ENCODE data around the gene TNFRSF13B.

TNFRSF13B gene

DNA sequence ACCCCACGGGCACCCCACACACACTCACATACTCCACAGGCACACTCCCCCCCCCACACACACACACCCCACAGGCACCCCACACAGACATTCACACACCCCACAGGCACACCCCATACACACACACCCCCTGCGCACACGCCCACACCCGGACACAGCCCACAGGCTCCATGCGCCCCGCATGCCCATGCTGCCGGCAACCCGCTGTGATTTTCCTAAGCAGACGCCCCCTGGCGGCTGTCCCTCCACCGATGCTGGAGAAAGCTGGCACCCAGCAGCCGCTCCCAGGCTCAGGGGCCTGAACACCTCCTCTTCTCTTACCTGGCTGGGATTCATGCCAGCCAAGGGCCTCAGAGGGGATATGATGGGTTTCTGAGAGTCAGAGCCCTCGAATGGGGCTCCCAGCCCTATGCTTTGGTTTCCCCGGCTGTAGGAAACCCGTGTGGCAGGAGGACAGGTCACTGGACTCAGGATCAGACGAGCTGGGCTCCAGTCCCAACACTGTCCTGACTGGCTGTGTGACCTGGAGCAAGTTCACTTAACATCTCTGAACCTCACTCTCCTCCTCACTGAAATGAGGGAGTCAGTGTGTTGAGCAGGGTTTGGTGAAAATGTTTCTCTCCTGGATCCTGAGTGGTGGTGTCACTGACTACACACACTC, 19.6 kb upstream of the TNFRSF13B start:
- H3K27ac Mint-ChIP-seq, result no peak overlapping the region
- H3K9me3 Mint-ChIP-seq, result no peaks in the 10 kb centered on the region
- TF ChIP-seq, protein P1, sequence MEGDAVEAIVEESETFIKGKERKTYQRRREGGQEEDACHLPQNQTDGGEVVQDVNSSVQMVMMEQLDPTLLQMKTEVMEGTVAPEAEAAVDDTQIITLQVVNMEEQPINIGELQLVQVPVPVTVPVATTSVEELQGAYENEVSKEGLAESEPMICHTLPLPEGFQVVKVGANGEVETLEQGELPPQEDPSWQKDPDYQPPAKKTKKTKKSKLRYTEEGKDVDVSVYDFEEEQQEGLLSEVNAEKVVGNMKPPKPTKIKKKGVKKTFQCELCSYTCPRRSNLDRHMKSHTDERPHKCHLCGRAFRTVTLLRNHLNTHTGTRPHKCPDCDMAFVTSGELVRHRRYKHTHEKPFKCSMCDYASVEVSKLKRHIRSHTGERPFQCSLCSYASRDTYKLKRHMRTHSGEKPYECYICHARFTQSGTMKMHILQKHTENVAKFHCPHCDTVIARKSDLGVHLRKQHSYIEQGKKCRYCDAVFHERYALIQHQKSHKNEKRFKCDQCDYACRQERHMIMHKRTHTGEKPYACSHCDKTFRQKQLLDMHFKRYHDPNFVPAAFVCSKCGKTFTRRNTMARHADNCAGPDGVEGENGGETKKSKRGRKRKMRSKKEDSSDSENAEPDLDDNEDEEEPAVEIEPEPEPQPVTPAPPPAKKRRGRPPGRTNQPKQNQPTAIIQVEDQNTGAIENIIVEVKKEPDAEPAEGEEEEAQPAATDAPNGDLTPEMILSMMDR (IDR thresholded peaks at IDR 0.05), result peak; percentile 81
- peak; percentile 88 for DNase-seq
- peaks cover 11% of the 10 kb centered on the region for H3K27me3 Mint-ChIP-seq (ENCODE audit: low read depth, poor library complexity)
- no peaks in the 10 kb centered on the region for H3K36me3 Mint-ChIP-seq (ENCODE audit: low read depth)
- no peak overlapping the region for H3K4me3 Mint-ChIP-seq
- peaks cover 9% of the 10 kb centered on the region for H3K4me1 Mint-ChIP-seq

DNA sequence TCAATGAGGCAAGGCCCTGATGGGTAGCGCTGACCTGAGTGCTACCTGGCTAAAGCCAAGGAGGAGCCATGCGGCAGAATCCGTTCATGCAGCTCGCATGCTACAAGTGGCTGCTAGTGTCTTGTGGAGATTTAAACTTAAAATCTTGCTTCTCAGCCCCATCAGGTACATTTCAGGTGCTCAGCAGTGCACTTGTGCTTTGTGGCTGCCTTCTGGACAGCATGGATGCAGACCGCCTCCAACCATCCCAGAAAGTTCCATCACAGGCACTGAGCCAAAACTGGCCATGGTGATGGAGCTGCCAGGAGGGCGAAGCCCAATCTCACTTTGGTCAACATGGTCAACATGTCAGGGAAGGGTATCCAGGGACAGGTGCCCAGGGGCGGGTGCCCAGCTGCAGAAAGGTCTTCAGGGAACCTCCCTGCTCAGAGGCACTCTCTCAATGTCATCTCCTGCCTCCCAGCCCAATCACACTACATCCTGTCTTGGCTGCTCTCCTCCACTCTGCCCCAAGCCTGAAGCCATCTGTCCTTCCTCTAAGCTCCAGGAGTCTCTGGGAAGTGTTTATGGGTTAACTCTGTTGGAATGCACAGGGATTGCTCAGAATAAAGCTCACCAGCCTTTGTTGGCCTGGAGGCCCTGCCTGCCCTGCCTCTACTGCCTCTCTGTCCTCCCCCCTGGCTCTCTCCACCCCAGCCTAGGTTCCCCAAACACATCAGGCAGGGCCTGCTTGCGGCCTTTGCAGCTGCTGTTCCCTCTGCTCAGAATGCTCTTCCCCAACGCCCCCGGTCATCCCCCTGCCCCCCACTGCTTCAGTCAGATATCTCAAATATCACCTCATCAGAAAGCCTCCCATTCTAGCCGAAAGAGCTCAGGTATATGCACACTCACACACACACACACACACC, 18.3 kb upstream of the TNFRSF13B start:
- Mint-ChIP-seq H3K4me3 (no peak overlapping the region), H3K4me1 (peaks cover 9% of the 10 kb centered on the region), H3K27me3 (ENCODE audit: low read depth, poor library complexity) (peaks cover 11% of the 10 kb centered on the region), H3K36me3 (ENCODE audit: low read depth) (no peaks in the 10 kb centered on the region), H3K9me3 (no peaks in the 10 kb centered on the region), H3K27ac (no peak overlapping the region)
- DNase-seq, result no peak
- TF ChIP-seq, protein P1 (IDR thresholded peaks at IDR 0.05), result no peak

DNA sequence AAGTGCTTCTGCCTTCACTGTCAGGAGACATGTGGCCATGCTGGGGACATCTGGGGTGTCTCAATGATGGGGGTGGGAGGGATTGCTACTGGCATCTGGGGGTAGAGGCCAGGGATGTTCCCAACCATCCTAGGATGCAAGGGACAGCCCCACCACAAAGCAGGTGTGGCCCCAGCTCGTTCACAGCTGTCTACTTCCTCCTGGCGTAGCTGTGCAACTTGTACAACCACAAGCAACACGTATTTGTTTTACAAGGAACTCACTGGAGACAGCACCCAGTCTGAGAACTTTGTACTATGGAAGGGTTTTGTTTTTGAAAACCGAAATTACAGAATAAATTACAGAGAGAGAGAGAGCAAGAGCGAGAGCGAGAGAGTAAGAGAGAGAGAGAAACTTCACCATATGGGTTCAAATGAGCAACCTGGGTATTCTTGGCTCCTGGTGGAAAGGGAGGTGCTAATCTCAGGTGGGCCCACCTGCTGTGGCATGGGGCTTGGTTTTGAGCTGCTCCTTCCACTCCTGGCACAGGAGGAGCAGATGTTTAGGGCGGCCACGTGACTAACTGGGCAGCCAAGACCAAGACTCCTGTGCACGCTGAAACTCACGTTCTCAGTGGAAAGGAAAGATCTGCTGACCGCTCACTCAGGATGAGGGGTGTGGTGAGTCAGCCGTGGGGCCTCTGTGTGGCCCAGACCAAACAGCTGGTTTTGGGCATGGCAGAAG, 17.5 kb upstream of the TNFRSF13B start:
- Mint-ChIP-seq H3K9me3 (no peaks in the 10 kb centered on the region), H3K27ac (no peak overlapping the region), H3K27me3 (ENCODE audit: low read depth, poor library complexity) (peaks cover 7% of the 10 kb centered on the region), H3K36me3 (ENCODE audit: low read depth) (no peaks in the 10 kb centered on the region), H3K4me1 (peaks cover 9% of the 10 kb centered on the region), H3K4me3 (no peak overlapping the region)
- TF ChIP-seq, protein P1 (IDR thresholded peaks at IDR 0.05), result no peak
- DNase-seq, result no peak

DNA sequence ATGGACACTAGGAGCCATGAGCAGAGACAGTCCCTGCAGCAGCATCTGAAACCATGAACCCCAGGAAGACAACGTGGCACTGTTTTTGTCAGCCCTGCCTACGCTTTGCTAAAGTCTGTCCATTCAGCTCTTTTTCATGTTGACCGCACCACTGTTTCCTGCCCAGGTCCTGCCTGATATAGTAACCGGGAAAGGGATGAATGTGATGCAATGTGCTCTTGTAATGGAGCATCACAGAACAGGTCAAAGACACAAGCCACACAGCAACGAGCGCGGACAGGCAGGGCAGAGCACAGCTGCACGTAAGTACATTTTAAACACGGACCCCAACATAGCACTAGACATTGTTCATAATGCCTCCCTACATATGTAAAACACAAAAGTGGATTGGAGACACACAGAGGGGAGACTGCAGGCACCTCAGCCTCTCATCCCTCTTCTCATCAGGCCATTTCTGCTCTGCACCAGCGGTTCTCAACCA, 16.9 kb upstream of the TNFRSF13B start:
- Mint-ChIP-seq H3K4me1 (peaks cover 9% of the 10 kb centered on the region), H3K27me3 (ENCODE audit: low read depth, poor library complexity) (peaks cover 3% of the 10 kb centered on the region), H3K27ac (no peak overlapping the region), H3K36me3 (ENCODE audit: low read depth) (no peaks in the 10 kb centered on the region), H3K9me3 (no peaks in the 10 kb centered on the region), H3K4me3 (no peak overlapping the region)
- TF ChIP-seq, protein P1 (IDR thresholded peaks at IDR 0.05), result no peak
- no peak for DNase-seq

DNA sequence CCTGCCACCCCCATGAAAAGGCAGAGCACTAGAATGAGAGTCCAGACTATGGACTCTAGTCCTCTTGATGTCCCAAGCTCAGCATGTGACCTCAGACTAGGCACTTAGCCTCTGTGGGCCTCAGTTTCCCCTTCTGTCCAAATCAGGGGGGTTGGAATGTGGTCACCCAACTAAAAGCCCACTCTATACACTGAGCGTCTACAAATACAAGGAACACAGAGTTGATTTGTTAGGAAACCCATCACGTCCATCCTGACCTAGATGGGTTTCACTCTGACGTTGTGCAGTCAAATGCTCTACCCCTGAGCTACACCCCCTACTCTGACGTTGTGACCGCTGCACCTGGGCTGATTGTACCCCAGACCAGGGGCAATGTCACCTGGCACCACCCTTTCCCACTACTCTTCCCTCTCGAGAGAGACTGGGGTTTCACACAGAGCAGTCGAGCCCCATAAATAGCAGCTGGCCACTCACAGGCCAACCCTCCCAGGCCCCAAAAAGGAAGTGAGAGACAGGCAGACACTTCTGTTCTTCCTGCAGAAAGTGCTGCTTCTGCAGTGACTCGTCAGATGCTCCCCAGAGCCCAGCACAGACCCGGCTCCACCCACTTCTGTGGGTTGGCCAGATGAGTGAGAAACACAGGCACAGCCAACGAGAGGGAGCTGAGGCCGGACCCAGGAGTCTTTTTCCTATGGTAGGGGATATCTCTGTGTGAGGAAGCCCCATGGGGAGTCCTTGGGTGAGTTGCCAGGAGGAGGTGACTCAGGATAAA, 16.1 kb upstream of the TNFRSF13B start:
- peaks cover 3% of the 10 kb centered on the region for H3K27me3 Mint-ChIP-seq (ENCODE audit: low read depth, poor library complexity)
- TF ChIP-seq, protein P1 (IDR thresholded peaks at IDR 0.05), result no peak
- H3K36me3 Mint-ChIP-seq (ENCODE audit: low read depth), result no peaks in the 10 kb centered on the region
- H3K4me1 Mint-ChIP-seq, result peaks cover 9% of the 10 kb centered on the region
- H3K4me3 Mint-ChIP-seq, result no peak overlapping the region
- H3K9me3 Mint-ChIP-seq, result no peaks in the 10 kb centered on the region
- peak; percentile 26 for DNase-seq
- H3K27ac Mint-ChIP-seq, result no peak overlapping the region
